ENCODE results near the gene SLC6A6.
"Not testable (repeated sequence)": the region's sequence is repeated elsewhere in the genome, so short reads cannot be mapped to it uniquely, and the experiment has no call there.

Gene SLC6A6

DNA sequence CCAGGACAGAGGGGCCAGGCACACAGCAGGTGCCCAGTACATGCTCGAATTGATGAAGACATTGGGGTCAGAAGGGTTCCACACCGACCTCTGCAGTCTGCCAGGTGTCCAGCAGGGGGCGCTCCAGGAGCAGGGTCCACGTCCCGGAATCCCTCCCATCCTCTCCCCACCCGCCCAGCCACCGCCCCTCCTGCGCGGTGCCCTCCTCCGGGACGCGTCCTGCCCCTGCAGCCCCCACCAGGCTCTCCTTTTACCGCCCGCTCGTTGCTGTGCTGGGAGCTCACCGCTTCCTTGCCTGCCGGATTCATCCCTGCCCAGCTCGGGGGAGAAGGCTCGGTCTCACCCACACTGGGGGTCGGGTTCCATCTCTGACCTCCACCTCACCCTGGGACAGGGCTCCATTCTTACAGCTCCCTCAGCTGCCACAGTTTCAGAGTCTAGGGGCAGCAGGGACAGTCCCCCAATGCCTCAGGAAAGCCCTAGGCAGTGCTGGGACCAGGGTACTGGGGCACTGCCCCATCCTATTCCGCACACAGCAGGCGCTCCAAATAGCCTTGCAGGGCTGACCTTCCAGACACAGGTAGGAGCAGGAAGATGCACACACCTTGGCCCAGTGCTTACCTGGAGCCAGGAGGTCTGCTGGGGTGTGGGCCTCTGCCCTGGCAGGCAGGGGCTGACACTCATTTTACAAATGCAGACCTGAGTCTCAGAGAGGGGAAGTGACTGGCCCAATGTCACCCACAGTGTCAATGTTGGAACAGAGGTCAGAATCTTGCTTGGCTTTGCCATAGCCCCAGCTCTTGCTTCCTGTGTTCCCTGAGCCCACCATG, 106.8 kb downstream of the SLC6A6 start:
- DNase-seq, result peak; percentile 81

DNA sequence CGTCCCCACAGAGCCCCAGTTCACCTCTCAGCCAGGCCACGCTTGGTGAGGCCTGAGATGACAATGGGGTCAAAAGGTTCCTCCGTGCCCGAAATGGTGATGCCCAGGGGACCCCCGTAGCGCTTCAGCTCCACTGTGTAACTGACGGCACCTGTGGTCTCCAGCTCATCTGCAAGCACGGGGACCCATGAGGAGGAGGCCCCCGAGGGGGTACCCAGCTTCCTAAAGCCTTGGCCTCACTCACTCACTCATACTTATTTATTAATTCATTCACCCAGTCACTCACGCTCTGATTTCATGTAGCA, 107.3 kb downstream of the SLC6A6 start:
- no peak for DNase-seq

DNA sequence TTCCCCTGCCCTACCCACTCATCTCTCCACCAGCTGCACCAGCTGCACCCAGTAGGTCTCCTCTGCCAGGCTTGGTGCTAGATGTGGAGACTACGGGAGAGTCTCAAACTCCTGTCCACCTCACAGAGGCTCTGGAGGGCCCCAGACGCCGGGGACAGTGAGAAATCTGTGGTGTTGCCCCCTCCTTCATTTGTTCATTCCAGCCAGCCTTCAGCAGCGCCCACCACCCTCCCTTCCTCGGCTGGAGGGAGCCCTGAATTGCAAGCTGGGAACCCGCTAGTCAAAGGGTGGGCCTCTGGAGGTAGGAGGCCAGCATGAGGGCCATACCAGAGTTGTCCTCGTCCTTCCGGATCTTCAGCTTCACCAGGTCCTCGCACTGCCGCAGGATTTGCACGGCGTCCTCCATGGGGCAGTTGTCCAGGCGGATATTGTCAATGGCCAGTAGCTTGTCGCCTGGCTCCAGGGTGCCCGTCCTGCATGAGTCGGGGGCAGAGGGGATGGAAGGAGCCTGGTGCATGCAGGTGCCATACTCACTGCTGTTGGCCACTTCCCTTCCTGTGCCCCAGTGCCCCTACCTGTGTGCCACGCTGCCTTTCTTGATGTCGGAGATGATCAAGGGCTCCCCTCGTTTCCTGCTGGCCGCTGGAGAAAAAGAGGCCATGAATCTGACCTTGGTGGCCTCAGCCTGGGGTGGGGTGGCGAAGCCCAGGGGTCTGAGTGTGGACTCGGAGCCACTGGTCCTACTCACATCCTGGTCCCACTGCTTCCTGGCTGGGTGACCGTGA, 108.6 kb downstream of the SLC6A6 start:
- no peak for DNase-seq

DNA sequence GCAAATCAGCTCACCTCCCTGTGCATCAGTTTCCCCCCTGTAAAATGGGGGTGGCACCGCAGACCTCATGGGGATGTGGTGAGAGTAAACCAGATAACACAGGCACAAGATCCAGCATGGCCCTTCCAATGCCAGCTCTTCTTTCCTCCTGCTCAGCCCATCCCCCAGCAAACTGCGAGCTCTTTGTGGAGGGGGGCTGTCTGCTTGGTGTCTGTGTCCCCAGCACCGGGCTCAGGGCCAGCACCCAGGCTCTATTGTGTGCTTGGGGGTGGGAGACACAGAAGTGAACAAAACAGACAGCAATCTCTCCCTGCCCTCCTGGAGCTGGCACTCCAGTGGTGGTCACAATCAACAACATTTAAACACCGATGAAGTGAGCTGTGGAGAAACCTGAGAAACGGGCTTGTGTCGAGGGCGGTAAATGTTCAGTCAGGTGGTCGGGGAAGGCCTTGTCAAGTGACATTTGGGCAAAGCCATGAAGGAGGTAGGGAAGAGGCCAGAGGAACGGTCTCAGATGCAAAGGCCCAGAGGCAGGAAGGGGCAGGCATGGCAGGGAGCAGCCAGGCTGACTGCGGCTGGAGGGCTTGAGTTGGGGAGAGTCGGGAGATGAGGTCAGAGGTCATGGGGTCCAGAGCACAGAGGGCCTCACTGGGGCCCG, 109.3 kb downstream of the SLC6A6 start:
- no peak for DNase-seq

DNA sequence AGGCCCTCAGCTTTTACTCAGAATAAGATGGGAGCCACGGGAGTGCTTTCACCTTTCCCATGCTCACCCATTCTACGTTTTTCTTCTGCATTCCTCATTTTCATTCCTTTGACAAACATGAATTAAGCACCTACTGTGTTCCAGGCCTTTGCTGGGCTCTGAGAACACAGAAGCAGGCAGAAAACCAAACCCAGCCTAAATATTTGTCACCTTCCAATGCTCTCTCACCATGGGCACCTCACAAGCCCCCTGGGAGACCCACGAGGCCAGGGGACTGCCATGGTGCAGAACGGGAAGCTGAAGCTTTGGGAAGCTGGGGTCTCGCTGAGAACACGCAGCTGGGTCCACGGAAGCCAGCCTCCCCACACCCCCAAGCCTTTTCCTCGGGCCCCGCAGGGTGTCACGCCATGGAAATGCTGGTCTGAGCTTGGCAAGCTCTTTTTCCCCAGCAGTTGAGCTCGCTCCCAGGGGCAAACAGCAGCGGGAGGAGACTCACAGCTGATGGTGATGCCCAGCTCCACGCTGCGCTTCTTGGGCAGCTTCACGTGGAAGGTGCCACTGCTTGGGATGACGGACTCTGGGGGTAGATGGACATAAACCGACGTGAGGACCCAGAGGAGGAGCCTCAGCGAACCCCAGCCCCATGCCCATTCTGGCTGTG, 110.0 kb downstream of the SLC6A6 start:
- no peak for DNase-seq

DNA sequence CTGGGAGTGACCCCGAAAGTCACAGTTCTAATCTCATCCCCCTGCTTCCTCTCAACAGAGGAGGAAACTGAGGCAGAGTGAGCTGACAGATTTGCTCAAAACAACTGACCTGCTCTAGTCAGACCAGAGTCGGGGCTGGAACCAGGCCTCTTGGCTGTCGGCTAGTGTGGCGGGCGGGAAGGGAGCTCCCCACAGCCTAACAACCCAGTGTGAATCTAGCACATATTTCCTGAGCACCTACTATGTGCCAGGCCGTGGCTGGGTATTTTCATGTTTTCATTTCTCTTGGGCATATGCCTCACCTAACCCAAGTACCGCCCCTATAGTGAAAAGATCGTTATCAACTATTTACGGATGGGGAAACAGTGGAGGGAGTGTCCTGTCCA, 110.5 kb downstream of the SLC6A6 start:
- DNase-seq, result no peak

DNA sequence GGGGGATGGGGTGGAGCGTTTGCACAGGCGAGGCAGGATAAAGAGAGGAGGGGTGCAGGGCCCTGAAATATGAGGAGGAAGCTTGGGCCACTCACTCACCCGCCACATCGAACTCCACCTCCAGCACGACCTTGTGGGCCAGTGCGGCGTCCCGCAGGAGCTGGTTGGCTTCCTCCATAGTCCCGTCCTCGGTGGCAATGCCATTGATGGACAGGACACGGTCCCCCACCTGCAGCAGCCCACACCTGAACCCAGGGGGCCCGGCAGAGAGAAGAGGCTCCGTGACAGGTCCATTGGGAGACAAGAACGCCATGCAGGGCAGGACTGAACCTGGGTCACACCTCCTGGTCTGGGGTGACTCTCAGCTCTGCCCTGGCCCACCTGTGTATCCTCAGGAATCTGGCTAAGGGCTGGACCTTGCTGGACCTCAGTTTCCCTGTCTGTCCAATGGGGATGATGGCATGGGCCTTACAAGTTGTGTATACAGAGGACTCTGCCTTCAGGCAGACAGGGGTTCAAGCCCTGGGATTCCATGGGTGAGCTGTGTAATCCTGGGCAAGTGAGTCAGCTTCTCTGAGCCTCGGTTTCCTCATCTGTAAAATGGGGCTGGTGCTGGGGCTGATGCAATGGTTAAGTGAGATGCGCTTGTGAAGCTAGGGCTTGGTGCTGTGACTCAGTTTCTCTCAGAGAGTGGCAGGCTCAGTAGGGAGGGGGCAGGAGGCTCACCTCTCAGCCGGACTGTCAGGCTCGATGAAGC, 111.3 kb downstream of the SLC6A6 start:
- DNase-seq, result no peak

DNA sequence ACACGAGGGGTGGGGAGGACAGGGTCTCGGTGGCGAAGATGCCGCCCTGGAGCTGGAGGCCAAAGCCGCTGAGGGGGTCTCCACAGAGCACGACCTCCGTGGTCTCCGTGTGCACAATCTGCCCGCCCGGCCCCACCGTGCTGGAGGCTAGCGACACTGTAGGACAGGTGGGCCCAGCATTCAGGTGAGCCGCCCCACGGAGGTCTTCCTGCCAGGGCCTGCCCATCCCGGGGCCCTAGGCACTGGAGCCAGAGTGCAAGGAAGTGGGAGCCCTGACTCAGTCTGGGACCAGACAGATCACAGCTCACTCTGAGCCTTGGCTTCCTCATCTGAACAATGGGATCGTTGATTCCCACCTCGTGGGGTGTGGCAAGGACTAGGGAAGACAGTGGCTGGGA, 111.9 kb downstream of the SLC6A6 start:
- no peak for DNase-seq

DNA sequence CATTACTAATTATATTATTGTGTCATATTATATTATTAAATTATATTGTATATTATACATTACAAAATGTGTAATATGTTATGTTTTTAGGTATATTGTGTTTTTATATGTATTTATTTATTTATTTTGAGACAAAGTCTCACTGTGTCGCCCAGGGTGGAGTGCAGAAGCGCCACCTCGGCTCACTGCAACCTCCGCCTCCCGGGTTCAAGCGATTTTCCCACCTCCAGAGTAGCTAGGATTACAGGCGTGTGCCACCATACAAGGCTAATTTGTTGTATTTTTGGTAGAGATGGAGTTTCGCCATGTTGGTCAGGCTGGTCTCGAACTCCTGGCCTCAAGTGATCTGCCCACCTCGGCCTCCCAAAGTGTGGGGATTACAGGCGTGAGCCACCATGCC, 113.1 kb downstream of the SLC6A6 start:
- DNase-seq, result not testable (repeated sequence)

DNA sequence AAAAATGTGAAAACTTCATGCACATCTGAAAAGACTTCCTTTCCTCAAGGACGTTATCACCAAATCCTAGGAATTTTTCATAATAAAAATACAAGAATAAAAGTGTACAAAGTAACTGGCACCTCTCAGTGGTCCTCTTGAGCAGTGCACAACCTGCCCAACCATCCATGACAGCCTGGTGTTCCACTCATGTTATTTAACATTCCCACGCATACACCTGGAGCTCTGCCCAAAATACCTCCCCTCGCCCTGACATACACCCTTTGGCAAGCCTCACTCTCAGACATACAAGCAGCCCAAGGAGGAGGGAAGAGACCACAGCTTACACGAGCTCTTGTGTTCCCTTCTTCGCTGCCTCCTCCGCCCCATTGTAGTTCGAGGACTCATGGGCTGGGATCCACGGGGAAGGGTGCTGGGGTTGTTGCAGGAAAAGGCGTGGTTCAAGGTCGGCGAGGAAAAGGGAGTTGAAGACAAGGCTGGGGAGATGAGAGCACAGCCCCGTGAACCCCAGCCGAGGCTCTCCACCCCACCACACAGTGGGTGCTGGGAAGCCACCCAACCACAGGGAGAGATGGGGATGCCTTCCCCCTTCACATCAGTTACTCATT, 114.4 kb downstream of the SLC6A6 start:
- no peak for DNase-seq

DNA sequence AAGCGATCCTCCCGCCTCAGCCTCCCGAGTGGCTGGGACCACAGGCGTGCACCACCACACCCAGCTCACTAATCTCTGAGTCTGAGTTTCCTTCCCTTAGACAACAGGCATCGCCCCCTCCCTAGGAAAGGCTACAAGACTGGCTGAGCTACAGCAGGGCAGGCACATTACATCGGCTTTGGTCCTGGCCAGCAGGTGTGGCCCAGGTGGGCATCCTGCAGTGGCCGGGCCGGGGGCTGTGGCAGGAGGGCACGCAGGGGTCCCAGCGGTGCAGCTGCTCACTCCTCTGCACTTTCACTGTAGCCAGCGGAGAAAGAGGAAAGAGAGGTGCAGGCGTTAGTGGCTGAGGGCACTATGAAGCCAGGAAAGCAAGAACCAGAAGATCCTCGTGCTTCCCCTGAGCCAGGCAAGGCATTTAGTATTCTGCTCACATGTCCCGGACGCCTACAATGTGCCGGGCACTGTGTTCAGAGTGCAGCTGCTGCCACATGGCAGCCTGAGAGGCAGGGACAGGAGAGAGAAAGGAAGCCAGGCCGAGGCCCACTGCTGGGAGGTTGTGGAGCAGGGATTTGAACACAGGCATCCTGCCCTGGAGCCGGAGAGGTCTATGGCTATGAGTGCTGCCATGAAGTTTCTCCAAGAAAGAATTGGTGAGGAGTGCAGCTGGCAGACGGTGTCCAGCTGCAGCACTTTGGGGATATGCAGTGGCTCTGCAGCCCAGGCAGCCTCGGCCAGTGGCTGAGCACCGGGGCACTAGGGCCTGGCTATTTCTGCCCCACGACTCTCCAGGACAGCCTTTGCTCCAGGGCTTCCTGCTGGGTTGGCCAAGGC, 115.4 kb downstream of the SLC6A6 start:
- no peak for DNase-seq

DNA sequence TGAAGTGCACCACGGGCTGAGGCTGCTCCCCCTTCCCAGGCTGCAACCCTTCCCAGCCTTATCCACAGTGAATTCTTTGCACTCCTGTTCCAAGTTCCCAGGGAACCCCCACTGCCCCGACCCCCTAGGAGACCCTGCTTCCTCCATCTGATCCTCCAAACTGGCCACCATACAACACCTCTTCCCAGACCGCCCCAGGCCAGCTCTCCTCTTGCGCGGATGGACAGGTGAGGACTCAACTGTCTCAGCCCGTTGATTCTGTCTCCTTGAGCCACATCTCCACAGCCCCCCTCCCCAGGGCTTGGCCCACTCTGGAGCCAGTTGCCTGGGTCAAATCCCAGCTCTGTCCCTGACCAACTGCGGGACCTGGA, 116.0 kb downstream of the SLC6A6 start:
- no peak for DNase-seq

DNA sequence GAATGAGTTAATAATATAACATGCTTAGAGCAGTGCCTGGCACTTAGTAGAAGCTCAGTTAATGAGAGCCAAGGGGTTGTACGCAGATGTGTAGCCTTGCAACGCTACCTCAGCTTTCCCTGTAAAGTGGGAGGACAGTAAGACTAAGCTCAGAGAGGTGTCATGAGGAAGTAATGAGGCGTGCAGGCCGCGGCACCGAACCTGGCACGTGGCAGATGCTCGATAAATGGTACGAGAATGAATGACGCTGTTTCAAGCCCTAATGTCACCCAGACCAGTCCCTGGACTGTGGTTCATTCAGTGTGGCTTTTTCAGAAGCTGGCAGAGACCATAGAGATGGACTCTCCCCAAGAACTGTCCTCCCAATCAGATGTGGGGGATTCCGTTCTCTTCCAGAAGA, 116.5 kb downstream of the SLC6A6 start:
- DNase-seq, result no peak

DNA sequence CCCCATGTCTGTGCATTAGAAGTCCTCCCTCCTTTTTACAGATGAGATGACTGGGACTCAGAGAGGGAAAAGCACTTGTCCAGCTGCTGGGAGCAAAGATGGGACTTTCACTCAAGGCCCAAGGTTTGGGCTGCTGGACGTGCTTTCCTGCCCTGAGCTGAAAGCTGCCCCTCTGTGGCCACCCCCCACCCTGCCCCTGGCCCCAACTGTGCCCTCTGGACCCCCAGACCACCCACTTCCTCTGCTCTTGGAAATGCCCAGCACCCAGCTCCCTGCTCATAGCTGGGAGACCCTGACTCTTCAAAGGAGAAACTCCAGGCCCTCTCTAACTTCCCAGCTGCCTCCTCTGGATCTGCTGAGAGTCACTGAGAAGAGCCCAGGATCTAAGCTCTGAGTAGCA, 117.0 kb downstream of the SLC6A6 start:
- DNase-seq, result no peak

DNA sequence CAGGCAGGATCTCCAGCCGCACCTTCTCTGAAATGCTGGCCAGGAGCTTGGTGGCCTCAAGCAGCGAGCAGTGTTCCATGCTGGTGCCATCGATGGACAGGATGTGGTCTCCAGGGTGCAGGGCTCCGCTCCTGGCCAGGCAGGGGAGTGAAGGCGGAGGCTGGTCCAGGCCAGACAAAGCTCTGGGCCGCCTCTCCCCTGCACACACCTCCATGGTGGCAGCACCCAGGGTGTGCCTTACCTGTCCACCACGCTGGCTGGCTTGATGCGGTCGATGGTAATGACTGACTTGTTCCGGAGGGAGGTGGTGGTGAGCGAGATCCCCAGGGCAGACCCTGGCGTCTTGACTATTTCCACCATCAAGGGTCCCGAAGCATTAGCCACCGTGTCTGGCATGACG, 117.7 kb downstream of the SLC6A6 start:
- DNase-seq, result no peak

DNA sequence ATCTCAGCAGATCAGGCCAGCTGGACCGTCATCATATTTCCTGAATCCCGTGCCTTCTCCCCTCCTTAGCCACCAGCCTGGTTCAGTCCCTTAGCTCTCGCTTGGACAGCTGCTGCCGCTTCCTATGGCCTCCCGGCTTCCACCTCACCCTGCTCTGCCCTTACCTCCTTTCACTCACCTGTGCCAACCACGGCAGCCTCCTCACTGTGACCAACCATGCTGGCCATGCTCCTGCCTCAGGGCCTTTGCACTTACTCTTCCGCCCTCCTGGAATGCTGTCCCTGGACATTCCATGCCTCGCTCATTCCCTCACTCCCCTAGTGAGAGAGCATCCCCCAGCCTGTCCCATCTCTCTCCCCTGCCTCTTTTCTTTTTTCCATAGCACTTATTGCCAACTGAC, 118.6 kb downstream of the SLC6A6 start:
- DNase-seq, result no peak

DNA sequence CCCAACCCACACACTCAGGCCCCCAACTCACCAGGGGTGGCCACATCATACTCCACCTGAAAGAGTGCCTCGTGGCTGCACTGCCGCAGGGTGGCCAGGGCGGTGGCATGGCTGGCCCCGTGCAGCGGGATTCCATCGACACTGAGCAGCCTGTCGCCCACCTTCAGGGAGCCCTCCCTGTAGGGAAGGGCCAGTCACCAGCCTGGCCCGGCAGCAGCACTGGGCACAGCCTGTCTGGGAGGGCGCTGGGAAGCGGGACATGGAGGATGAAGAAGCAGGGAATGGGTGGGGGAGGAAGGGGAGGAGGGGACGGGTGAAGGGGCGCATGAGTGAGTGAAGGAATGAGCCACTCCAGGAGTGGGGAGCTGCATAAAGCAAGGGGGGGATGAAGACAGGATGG, 119.2 kb downstream of the SLC6A6 start:
- no peak for DNase-seq

DNA sequence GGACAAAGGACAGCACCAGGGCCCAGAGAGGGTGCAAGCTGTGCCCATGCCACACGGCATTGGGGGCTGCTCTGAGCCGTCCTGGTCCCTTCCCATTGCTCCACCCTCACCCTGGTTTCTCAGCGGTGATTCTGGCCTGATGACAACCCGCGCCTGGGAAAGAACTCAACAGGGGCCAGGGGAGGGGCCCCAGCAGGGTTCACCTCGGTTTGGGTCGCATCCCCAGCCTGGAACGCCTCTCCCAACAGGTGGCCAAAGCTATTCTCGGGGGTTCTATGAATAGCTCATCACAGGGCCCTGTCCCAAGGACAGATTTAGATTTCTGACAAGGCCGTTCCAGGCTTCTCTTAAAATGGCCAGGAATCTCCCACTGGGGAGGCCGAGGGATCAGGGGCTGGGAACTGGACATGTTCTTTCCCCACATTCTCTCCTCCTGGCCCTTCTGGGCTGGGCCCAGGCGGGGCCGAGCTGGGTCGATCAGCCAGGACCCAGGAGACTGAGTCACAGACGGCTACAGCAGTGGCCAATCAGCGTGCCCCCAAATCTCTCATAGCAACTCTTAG, 119.8 kb downstream of the SLC6A6 start:
- DNase-seq, result no peak

DNA sequence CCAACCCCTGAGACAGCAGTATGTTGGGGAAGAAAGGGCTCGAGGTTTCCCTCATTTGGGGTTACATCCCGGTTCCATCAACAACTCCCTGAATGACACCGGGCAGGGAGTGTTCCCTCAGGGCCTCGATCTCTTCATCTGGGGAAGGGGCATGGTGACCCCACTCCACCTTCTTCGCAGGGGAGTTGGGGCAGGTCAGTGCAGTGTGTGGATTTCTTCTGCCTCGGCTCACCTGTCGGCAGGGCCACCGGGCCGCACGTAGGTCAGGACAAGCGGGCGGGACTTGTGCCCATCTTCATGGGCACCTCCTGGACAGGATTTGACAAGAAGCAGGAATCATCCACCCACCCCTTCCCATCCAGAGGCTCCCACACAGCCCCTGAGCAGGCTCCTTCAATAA, 120.4 kb downstream of the SLC6A6 start:
- DNase-seq, result no peak

DNA sequence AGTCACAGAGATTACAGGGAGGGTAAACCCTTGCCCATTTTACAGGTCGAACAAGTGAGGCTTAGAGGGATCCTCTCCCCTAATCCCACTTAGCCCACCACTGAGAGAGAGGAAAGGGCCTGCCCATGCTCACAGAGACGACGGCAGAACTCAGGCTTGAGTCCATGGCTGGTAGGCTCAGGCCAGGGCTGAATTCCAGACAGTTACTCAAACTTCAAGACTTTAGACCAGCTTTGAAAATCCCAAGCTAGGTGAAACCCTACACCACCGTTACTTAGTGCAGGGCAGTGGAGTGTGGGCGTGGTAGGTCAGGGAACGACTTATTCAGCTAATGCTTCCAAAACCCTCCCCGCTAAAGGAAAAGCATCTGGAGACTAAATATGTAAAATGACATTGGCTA, 121.4 kb downstream of the SLC6A6 start:
- no peak for DNase-seq

DNA sequence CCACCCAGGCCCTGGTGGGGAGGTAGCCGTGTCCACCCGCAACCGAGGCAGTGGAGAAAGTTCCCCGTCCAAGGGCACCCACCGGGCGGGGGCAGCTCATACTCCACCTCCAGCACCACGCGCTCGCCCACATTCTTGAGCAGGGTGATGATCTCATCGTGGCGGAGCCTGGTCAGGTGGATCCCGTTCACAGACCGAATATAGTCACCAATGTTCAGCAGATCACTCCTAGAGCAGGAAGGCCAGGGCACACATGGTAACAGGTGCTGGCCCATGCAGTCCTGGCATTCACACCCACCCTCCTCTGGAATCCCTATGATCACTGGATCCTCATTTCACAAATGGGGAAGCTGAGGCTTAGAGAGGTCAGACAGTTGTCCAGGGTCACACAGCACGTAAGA, 121.9 kb downstream of the SLC6A6 start:
- no peak for DNase-seq

All from retina (tissue), 1 donor.